ENCODE measurements around the gene SH3BP4.

GRCh38 chr2:235032949-235033348 is 81.1 kb downstream of the SH3BP4 start:
- TF ChIP-seq CTCF (IDR thresholded peaks at IDR 0.05) (no peak), POLR2A (IDR thresholded peaks at IDR 0.05) (no peak)
